Endothelial cell (in vitro differentiated cells): ENCODE data around the gene ZNF134. TPM values are rescaled to one million over a fixed set of nuclear protein-coding genes. Genes with fewer than 3 reads are reported as not detected.

Experiments used
- DNase-seq: peaks from one replicate; pipeline ENCODE4 v3.0.0; 2021; ENCODE audit warnings: low spot score
- H3K27ac Mint-ChIP-seq: one replicate; pipeline ENCODE4 v1.8.0; 2021; ENCODE audit warnings: mixed read lengths, inconsistent platforms; ENCODE audit not compliant: unreplicated experiment
- H3K27me3 Mint-ChIP-seq: one replicate; pipeline ENCODE4 v1.8.0; 2021; ENCODE audit warnings: mild to moderate bottlenecking, moderate library complexity, mixed read lengths, inconsistent platforms; ENCODE audit not compliant: unreplicated experiment
- H3K36me3 Mint-ChIP-seq: one replicate; pipeline ENCODE4 v1.8.0; 2021; ENCODE audit warnings: mild to moderate bottlenecking, low read depth, mixed read lengths, inconsistent platforms; ENCODE audit not compliant: unreplicated experiment
- H3K4me1 Mint-ChIP-seq: one replicate; pipeline ENCODE4 v1.8.0; 2021; ENCODE audit warnings: mild to moderate bottlenecking, mixed read lengths, inconsistent platforms; ENCODE audit not compliant: unreplicated experiment
- H3K4me3 Mint-ChIP-seq: one replicate; pipeline ENCODE4 v1.8.0; 2021; ENCODE audit warnings: mild to moderate bottlenecking, mixed read lengths, inconsistent platforms; ENCODE audit not compliant: unreplicated experiment
- H3K9me3 Mint-ChIP-seq: one replicate; pipeline ENCODE4 v1.8.0; 2021; ENCODE audit warnings: mixed read lengths, inconsistent platforms; ENCODE audit not compliant: unreplicated experiment
- CTCF ChIP-seq: fragments of 200-600 bp; sonication (generic); IDR thresholded peaks from one replicate; pipeline ENCODE4 v1.5.0; 2021; ENCODE audit warnings: antibody characterized with exemption; ENCODE audit not compliant: unreplicated experiment
- total RNA-seq: library from RNA; stranded (reverse); fragmentation: NEBNext Ultra II Directional; extraction: Animal tissue kit (Norgen Biotek cat#: 25700); gene quantifications from one replicate; pipeline ENCODE4 v1.2.1, GENCODE V29; 2021; ENCODE audit not compliant: unreplicated experiment

Gene ZNF134
- total RNA-seq, 1 donor from 2014 or later, result 37.5 TPM

- no peak for TF ChIP-seq CTCF
- no peak for DNase-seq
- Mint-ChIP-seq H3K36me3 (peaks cover 81% of the 10 kb centered on the region), H3K4me3 (peak overlapping the region; percentile 73), H3K27me3 (peaks cover 2% of the 10 kb centered on the region), H3K9me3 (no peaks in the 10 kb centered on the region), H3K4me1 (peaks cover 18% of the 10 kb centered on the region), H3K27ac (no peak overlapping the region)
Observed at GRCh38 chr19:57637379-57637778, 23.3 kb downstream of the ZNF134 start.

GRCh38 chr19:57641715-57642234, 27.7 kb downstream of the ZNF134 start:
- no peaks in the 10 kb centered on the region for H3K27me3 Mint-ChIP-seq
- no peak for TF ChIP-seq CTCF
- H3K4me3 Mint-ChIP-seq, result peak overlapping the region; percentile 34
- no peak overlapping the region for H3K27ac Mint-ChIP-seq
- DNase-seq, result no peak
- peaks cover 55% of the 10 kb centered on the region for H3K36me3 Mint-ChIP-seq
- no peaks in the 10 kb centered on the region for H3K9me3 Mint-ChIP-seq
- peaks cover 5% of the 10 kb centered on the region for H3K4me1 Mint-ChIP-seq

- Mint-ChIP-seq H3K27ac (no peak overlapping the region), H3K36me3 (peaks cover 47% of the 10 kb centered on the region), H3K4me3 (no peak overlapping the region), H3K27me3 (no peaks in the 10 kb centered on the region), H3K9me3 (no peaks in the 10 kb centered on the region), H3K4me1 (peaks cover 5% of the 10 kb centered on the region)
- TF ChIP-seq CTCF, result no peak
- no peak for DNase-seq
Observed at GRCh38 chr19:57642396-57643046, 28.5 kb downstream of the ZNF134 start.

- no peak for DNase-seq
- peaks cover 35% of the 10 kb centered on the region for H3K36me3 Mint-ChIP-seq
- no peaks in the 10 kb centered on the region for H3K27me3 Mint-ChIP-seq
- no peak for TF ChIP-seq CTCF
- H3K9me3 Mint-ChIP-seq, result no peaks in the 10 kb centered on the region
- H3K27ac Mint-ChIP-seq, result no peak overlapping the region
- no peak overlapping the region for H3K4me3 Mint-ChIP-seq
- H3K4me1 Mint-ChIP-seq, result peaks cover 11% of the 10 kb centered on the region
Observed at GRCh38 chr19:57643734-57644133, 29.7 kb downstream of the ZNF134 start.

GRCh38 chr19:57648331-57649003, 34.4 kb downstream of the ZNF134 start:
- H3K4me1 Mint-ChIP-seq, result peaks cover 31% of the 10 kb centered on the region
- H3K27me3 Mint-ChIP-seq, result peaks cover 11% of the 10 kb centered on the region
- peak overlapping the region; percentile 31 for H3K4me3 Mint-ChIP-seq
- peaks cover 4% of the 10 kb centered on the region for H3K9me3 Mint-ChIP-seq
- no peak for TF ChIP-seq CTCF
- DNase-seq, result no peak
- H3K27ac Mint-ChIP-seq, result peak overlapping the region; percentile 36
- H3K36me3 Mint-ChIP-seq, result peaks cover 25% of the 10 kb centered on the region
